Fibroblast of lung (primary cell): ENCODE data around the gene RAB25. TPM values are rescaled to one million over a fixed set of nuclear protein-coding genes. Genes with fewer than 3 reads are reported as not detected.
A peak's percentile ranks its signal among the peaks of the same experiment; 100 is the strongest.

ENCODE experiments used
- DNase-seq, 2 donors: peaks; one replicate each; pipeline versions ENCODE4 v3.0.0 to v3.0.0-alpha.2; 2010; ENCODE audit warnings: low read depth in 2 of 2
- H2AFZ ChIP-seq: 2 replicates; pipeline ENCODE4 v1.5.1; 2012; ENCODE audit warnings: low read length, control low read depth, inconsistent platforms
- H3K27ac ChIP-seq: 2 replicates; pipeline ENCODE4 v1.5.1; 2011; ENCODE audit warnings: low read length, control low read depth; ENCODE audit not compliant: insufficient read depth
- H3K27me3 ChIP-seq: 2 replicates; pipeline ENCODE4 v1.5.1; 2011; ENCODE audit warnings: mild to moderate bottlenecking, low read length; ENCODE audit not compliant: control insufficient read depth, insufficient read depth
- H3K36me3 ChIP-seq: 2 replicates; pipeline ENCODE4 v1.5.1; 2011; ENCODE audit warnings: low read length; ENCODE audit not compliant: control insufficient read depth, insufficient read depth
- H3K4me1 ChIP-seq: 2 replicates; pipeline ENCODE4 v1.5.1; 2011; ENCODE audit warnings: low read length; ENCODE audit not compliant: control insufficient read depth, insufficient read depth; ENCODE audit errors: extremely low read depth
- H3K4me2 ChIP-seq: 2 replicates; pipeline ENCODE4 v1.5.1; 2011; ENCODE audit warnings: low read length, control low read depth; ENCODE audit not compliant: insufficient read depth; ENCODE audit errors: extremely low read depth
- H3K4me3 ChIP-seq, 4 experiments: fragments of 200-600 bp in 1 of 4; sonication (generic) in 1 of 4; replicated peaks in 1 of 4; 2 replicates each; pipeline ENCODE4 v1.5.1; 2011 to 2016; ENCODE audit warnings: low read length in 4 of 4, low read depth in 3 of 4, mild to moderate bottlenecking in 3 of 4, control low read depth in 2 of 4, inconsistent platforms in 1 of 4, mixed read lengths in 1 of 4; ENCODE audit not compliant: insufficient read depth in 1 of 4; ENCODE audit errors: control extremely low read depth in 1 of 4
- H3K79me2 ChIP-seq: 2 replicates; pipeline ENCODE4 v1.5.1; 2012; ENCODE audit warnings: mild to moderate bottlenecking, low read length, inconsistent platforms; ENCODE audit not compliant: control insufficient read depth, insufficient read depth
- H3K9ac ChIP-seq: 2 replicates; pipeline ENCODE4 v1.5.1; 2011; ENCODE audit warnings: mild to moderate bottlenecking, low read length, control low read depth; ENCODE audit not compliant: insufficient read depth
- H3K9me3 ChIP-seq: 2 replicates; pipeline ENCODE4 v1.5.1; 2012; ENCODE audit warnings: low read depth, low read length; ENCODE audit not compliant: control insufficient read depth, insufficient read depth
- H4K20me1 ChIP-seq: 2 replicates; pipeline ENCODE4 v1.5.1; 2011; ENCODE audit warnings: low read length; ENCODE audit not compliant: control insufficient read depth, insufficient read depth; ENCODE audit errors: extremely low read depth
- EZH2 ChIP-seq: IDR thresholded peaks from 2 replicates; pipeline ENCODE4 v1.5.1; 2012; ENCODE audit warnings: low read length, control low read depth, mild to moderate bottlenecking; ENCODE audit errors: missing control alignments
- polyA plus RNA-seq, 2 donors: library from polyadenylated mRNA; depleted of rRNA in 1 of 2; stranded (reverse) in 1 of 2; unstranded in 1 of 2; fragments of >200 nt; gene quantifications; 2 replicates each; pipeline ENCODE4 v1.2.1, GENCODE V29; 2011 to 2012; ENCODE audit warnings: missing spikeins in 1 of 2
- total RNA-seq: library from RNA; depleted of rRNA; stranded (reverse); fragments of >200 nt; gene quantifications from 2 replicates; pipeline ENCODE4 v1.2.1, GENCODE V29; 2014
- TF ChIP-seq, protein P1 (sequence below), 2 donors: IDR thresholded peaks in 1 of 2; conservative IDR thresholded peaks in 1 of 2; 1 replicate in 1 of 2; 2 replicates in 1 of 2; pipeline ENCODE4 v1.5.1; 2011 to 2012; ENCODE audit warnings: low read length in 2 of 2, control low read depth in 1 of 2, inconsistent platforms in 1 of 2, low read depth in 1 of 2, mild to moderate bottlenecking in 1 of 2

RAB25 gene
- total and polyA plus RNA-seq, 2 donors (not counting 1 experiment from before 2014, with no cell fraction given): not detected

- Histone ChIP-seq H3K79me2 (peaks cover 28% of the 10 kb centered on the region), H3K36me3 (peaks cover 8% of the 10 kb centered on the region), H3K27ac (peak overlapping the region; percentile 66), H3K4me2 (peak overlapping the region; percentile 82), H2AFZ (no peak overlapping the region), H3K4me1 (no peaks in the 10 kb centered on the region), H3K27me3 (no peaks in the 10 kb centered on the region), H3K9ac (peak overlapping the region; percentile 73), H4K20me1 (no peaks in the 10 kb centered on the region), H3K4me3 (peak overlapping the region; percentile 69 to 86 (median 84)), H3K9me3 (no peaks in the 10 kb centered on the region)
- no peak for DNase-seq
- no peak for TF ChIP-seq EZH2
- TF ChIP-seq, protein P1, sequence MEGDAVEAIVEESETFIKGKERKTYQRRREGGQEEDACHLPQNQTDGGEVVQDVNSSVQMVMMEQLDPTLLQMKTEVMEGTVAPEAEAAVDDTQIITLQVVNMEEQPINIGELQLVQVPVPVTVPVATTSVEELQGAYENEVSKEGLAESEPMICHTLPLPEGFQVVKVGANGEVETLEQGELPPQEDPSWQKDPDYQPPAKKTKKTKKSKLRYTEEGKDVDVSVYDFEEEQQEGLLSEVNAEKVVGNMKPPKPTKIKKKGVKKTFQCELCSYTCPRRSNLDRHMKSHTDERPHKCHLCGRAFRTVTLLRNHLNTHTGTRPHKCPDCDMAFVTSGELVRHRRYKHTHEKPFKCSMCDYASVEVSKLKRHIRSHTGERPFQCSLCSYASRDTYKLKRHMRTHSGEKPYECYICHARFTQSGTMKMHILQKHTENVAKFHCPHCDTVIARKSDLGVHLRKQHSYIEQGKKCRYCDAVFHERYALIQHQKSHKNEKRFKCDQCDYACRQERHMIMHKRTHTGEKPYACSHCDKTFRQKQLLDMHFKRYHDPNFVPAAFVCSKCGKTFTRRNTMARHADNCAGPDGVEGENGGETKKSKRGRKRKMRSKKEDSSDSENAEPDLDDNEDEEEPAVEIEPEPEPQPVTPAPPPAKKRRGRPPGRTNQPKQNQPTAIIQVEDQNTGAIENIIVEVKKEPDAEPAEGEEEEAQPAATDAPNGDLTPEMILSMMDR (conservative IDR thresholded peaks at IDR 0.05 in 1 of 2, IDR thresholded peaks at IDR 0.05 in 1 of 2; ENCODE audit: low read depth in 1 of 2, low read length in 2 of 2): no peak
These were observed 41.0 kb upstream of the RAB25 start for GRCh38 chr1:156019946-156020292.

DNA sequence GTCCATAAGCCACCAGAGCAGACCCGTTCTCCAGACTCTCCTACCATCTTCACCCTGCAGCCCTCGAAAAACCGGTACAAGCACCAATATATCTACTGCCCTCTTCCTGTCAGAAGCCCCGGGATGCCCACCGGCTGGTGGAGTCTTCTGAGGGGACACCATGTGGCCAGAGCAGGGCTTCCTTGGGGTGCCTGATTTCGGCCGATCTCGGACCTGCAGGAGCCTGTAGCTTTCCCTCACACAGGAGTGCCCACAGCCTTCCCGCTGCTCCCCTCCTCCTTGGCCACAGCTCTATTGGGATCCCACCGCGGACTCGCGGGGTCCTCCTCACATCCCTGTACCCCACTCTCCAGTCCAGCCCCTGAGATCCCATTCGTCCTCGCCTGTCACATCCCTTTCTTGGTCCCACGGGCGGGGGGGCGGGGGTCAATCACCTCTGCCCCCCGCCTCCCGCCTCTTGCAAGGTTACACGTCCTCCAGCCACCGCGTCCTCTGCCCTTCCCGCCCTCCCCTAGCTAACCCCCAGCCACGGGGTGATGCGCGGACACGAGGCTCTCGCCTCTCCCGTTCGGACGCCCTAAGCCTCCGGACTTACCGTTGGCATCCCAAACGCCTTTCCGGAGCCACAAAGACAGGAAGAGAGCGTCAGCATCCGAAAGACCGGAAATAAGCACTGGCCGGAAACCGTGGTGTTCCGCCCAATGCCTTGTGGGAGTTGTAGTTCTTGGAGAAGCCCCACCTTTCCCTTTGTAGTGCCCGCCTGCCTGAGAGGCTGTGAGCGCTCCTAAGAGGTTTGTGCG is 40.5 kb upstream of the RAB25 start, which contains the start of gene SSR2:
Gene SSR2, minus strand, starts transcription at position 659 of the 800 bp plus-strand sequence. CDS start 784 bp downstream, outside the sequence.
- Histone ChIP-seq H3K36me3 (peaks cover 7% of the 10 kb centered on the region), H3K4me3 (peak within 1 kb of the TSS; percentile 69 to 86 (median 84)), H3K27me3 (no peaks in the 10 kb centered on the region), H3K9me3 (no peaks in the 10 kb centered on the region), H2AFZ (peak within 1 kb of the TSS; percentile 54), H3K4me1 (no peaks in the 10 kb centered on the region), H3K27ac (peak within 1 kb of the TSS; percentile 66), H3K9ac (peak within 1 kb of the TSS; percentile 73), H3K4me2 (peak within 1 kb of the TSS; percentile 82), H4K20me1 (no peaks in the 10 kb centered on the region), H3K79me2 (peaks cover 28% of the 10 kb centered on the region)
- TF ChIP-seq, protein P1 (conservative IDR thresholded peaks at IDR 0.05 in 1 of 2, IDR thresholded peaks at IDR 0.05 in 1 of 2; ENCODE audit: low read depth in 1 of 2, low read length in 2 of 2): no peak
- DNase-seq: peak; percentile 91 to 92

DNA sequence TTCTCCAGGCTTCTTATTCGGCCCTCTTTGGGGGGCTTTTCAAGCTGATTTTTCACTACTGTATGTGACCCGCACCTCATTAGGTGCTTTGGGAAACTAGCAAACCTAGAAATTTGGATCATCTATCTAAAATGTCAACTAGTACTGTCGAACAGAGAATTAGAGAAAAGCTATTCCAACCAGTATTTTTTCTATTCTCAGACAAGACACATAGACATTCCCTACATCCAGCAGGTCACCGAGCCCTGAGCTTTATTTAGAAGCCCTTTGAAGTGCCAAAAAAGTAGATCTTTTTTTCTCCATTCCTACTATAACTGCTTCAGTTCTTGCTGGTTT is 39.9 kb upstream of the RAB25 start:
- TF ChIP-seq EZH2: no peak
- TF ChIP-seq, protein P1 (conservative IDR thresholded peaks at IDR 0.05 in 1 of 2, IDR thresholded peaks at IDR 0.05 in 1 of 2; ENCODE audit: low read depth in 1 of 2, low read length in 2 of 2): no peak
- Histone ChIP-seq H3K27me3 (no peaks in the 10 kb centered on the region), H3K4me3 (peak overlapping the region; percentile 69 to 86 (median 84)), H3K9me3 (no peaks in the 10 kb centered on the region), H3K27ac (no peak overlapping the region), H3K79me2 (peaks cover 28% of the 10 kb centered on the region), H3K36me3 (peaks cover 7% of the 10 kb centered on the region), H4K20me1 (no peaks in the 10 kb centered on the region), H2AFZ (peak overlapping the region; percentile 29), H3K9ac (no peak overlapping the region), H3K4me1 (no peaks in the 10 kb centered on the region), H3K4me2 (peak overlapping the region; percentile 49)
- DNase-seq: no peak
